ENCODE results near the gene ZNF487. TPM values are rescaled to one million over a fixed set of nuclear protein-coding genes. Genes with fewer than 3 reads are reported as not detected.

Gene ZNF487
- total RNA-seq, 1 experiment from 2014 or later: 1.4 TPM

- DNase-seq (ENCODE audit: low read depth): no peak
These were observed 45.6 kb downstream of the ZNF487 start for GRCh38 chr10:43482319-43483078.

GRCh38 chr10:43491855-43492254 is 54.9 kb downstream of the ZNF487 start:
- DNase-seq (ENCODE audit: low read depth): no peak

- no peak for DNase-seq (ENCODE audit: low read depth)
These were observed 66.0 kb downstream of the ZNF487 start for GRCh38 chr10:43502931-43503330.

- no peak for DNase-seq (ENCODE audit: low read depth)
These were observed 87.7 kb downstream of the ZNF487 start for GRCh38 chr10:43524434-43525247.

Small RNAs within 50 kb of the gene (small RNA-seq; reads per million reads assigned to genes)
- not detected for gene RNU7-193P
- gene SNORD3J: 0.57 reads per million, percentile 58 among the genes with 10 or more reads in this experiment

Other genes starting within 250 kb of the ZNF487 start
- gene RASGEF1A, start 170.0 kb upstream of the ZNF487 start, total RNA-seq (2014; rRNA removed; shearing (Covaris generic)): not detected in 2 replicates
- gene FXYD4, start 65.5 kb upstream of the ZNF487 start, total RNA-seq (2014; rRNA removed; shearing (Covaris generic)): not detected in 2 replicates
- 325 and 365 TPM in 2 replicates for gene HNRNPF, start 27.9 kb upstream of the ZNF487 start, total RNA-seq (2014; rRNA removed; shearing (Covaris generic))
- 4.4 and 5.0 TPM in 2 replicates for gene ZNF239, start 137.5 kb downstream of the ZNF487 start, total RNA-seq (2014; rRNA removed; shearing (Covaris generic))
- 7.1 and 8.8 TPM in 2 replicates for gene ZNF485, start 169.3 kb downstream of the ZNF487 start, total RNA-seq (2014; rRNA removed; shearing (Covaris generic))
- gene ZNF32, start 211.8 kb downstream of the ZNF487 start, total RNA-seq (2014; rRNA removed; shearing (Covaris generic)): 31.2 and 31.8 TPM in 2 replicates

All from HT1080 (cell line).